COLO668 (cell line): ENCODE results near the gene ATF5.

ENCODE experiments used
- DNase-seq: peaks from one replicate; lab custom pipeline; 2025; ENCODE audit not compliant: unreplicated experiment; lab: John Stamatoyannopoulos, UW

Gene ATF5

DNA sequence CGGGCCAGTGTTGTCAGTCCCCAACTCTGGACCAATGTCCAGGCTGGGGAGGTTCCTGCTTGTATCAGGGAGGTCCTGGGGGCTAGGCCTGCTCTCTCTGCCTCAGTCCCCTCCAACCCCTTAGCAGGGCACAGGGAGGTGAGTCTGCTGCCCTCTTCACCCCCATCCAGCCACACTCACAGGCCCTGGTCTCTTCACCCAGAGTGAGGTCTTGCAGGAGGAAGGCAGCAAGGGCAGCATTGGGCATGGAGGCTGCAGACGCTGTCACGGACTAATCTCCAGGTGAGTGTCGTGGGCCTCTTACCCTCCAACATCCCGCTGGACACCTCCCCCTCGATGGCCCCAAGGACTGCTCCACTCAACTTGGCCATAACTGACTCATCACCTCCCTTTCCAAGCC is 43.8 kb downstream of the ATF5 start:
- no peak for DNase-seq

DNA sequence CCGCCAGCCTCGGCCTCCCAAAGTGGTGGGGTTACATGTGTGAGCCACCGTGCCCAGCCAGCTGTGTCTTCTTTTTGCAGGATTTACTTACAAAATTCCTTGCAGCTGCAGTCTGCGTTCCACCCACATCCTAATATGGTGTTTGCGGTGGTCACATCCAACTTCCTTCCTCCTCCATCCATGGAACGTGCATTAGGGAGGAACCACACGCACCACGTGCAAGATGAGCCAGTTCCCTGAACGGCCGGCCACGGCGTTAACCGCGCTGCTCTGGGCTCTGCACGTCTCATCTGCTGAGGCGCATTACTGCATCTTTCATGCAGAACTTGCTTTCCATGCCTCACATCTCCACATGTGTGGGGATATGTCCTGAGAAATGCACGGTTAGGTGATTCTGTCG is 45.0 kb downstream of the ATF5 start:
- no peak for DNase-seq

DNA sequence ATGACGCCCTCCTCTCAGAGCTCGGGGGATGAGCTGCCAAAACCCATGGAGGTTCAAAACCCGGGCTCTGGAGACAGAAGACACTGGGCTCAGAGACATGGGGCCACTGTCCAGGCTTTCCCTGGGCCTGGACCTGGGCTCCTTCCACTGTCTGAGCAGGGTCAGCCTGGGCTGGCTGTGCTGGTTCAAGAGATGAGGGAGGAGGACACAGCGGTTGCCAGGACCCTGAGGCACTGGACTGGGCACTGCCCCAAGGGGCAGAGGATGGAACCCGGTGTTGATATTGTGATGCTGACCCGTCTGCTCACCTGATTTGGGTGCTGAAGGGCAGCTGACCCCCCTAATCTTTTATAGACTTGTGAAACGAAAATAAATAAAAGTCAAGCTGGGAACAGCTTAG is 46.0 kb downstream of the ATF5 start:
- DNase-seq: no peak

- no peak for DNase-seq
Observed at GRCh38 chr19:49976496-49976895, 47.5 kb downstream of the ATF5 start.

DNA sequence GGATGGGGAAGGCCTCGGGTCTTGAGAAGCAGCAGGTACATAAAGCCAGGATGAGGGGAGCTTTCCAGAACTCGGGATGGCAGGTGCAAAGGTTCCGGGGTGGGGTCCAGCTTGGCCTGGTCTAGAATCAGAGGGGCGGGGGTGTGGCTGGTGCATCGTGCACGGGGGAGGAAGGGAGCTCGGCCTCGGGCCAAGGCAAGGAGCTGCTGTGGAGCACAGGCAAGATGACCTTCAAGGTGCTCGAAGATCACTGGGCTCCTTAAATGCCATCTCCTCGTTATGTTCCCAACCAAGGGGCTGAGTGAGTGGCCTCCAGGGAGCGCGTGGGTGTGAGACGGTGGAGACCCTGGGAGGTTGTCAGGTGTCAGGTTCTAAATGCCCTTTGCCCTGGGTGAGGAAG is 48.1 kb downstream of the ATF5 start:
- DNase-seq: no peak

DNA sequence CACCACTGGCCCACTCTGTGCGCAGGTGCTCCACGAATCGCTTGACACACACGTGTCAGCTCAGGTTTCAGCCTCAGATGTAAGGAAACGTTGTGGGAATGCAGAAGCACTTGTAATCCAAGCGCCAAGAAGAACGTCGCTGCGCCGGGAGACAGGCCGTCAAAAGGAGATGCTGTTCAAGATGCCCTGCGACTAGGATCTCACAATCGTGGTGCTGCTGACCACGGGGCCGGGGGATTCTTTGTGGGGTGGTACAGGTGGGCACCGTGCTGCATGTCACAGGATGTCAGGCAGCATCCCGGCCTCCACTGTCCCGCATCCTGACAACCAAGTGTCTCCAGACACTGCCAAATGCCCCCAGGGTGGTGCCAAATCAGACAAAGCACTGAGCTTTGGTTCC is 48.9 kb downstream of the ATF5 start:
- no peak for DNase-seq

DNA sequence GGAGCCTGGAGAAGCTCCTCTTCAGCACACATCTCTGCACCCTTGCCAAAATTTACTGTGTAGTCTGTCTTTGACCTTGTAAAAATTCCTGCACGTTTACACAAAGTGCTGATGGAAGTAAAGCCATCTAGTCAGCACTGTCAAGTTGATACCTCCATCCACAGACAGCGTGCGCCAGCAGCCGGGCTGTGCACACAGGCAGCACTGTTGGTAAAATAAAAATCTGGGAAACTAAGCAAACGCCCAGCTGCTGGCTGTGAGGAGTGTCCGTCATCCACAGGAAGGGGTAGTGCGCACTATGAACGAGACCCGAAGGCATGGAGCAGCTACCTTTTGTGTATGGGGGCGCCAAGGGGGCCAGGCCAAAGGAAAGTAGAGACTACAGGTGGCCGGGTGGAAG is 49.3 kb downstream of the ATF5 start:
- no peak for DNase-seq

- no peak for DNase-seq
Observed at GRCh38 chr19:49981603-49982593, 52.9 kb downstream of the ATF5 start.
